Measurements from ENCODE around the gene QPRT.

DNA sequence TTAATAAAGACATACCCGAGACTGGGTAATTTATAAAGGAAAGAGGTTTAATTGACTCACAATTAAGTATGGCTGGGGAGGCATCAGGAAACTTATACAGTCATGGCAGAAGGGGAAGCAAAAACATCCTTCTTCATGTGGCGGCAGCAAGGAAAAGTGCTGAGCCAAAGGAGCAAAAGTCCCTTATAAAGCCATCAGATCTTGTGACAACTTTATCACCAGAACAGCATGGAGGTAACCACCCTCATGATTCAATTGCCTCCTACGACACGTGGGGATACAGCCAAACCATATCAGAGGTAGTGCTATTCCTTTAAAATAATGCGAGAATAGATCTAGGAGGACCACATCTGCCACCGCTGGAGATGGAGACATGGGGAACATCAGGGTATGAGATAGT lies 57.8 kb downstream of the QPRT start:
- no peak for TF ChIP-seq EZH2phosphoT487 (IDR thresholded peaks at IDR 0.05; ENCODE audit: borderline replicate concordance)
- no peak for TF ChIP-seq POLR2A (IDR thresholded peaks at IDR 0.05; ENCODE audit: borderline replicate concordance, extremely low read depth, insufficient read depth, insufficient read length)
- TF ChIP-seq EZH2 (IDR thresholded peaks at IDR 0.05), result no peak
- no peak for TF ChIP-seq SRF (IDR thresholded peaks at IDR 0.05; ENCODE audit: low read depth)
- no peak for TF ChIP-seq ELF1 (IDR thresholded peaks at IDR 0.05; ENCODE audit: borderline replicate concordance, low read depth)
- no peak for TF ChIP-seq EGR1 (IDR thresholded peaks at IDR 0.05; ENCODE audit: low read depth)
- no peak for TF ChIP-seq POLR2AphosphoS5 (IDR thresholded peaks at IDR 0.05; ENCODE audit: low read depth, low read length)
- TF ChIP-seq FOSL1 (IDR thresholded peaks at IDR 0.05; ENCODE audit: low read depth), result no peak
- no peak for TF ChIP-seq ZNF274 (IDR thresholded peaks at IDR 0.05; ENCODE audit: low read depth, low read length)
- TF ChIP-seq, protein P1, sequence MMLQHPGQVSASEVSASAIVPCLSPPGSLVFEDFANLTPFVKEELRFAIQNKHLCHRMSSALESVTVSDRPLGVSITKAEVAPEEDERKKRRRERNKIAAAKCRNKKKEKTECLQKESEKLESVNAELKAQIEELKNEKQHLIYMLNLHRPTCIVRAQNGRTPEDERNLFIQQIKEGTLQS (IDR thresholded peaks at IDR 0.05), result no peak
- no peak for TF ChIP-seq RAD21 (IDR thresholded peaks at IDR 0.05; ENCODE audit: low read depth)
- no peak for TF ChIP-seq ZFX (IDR thresholded peaks at IDR 0.05)
- TF ChIP-seq, protein P2, sequence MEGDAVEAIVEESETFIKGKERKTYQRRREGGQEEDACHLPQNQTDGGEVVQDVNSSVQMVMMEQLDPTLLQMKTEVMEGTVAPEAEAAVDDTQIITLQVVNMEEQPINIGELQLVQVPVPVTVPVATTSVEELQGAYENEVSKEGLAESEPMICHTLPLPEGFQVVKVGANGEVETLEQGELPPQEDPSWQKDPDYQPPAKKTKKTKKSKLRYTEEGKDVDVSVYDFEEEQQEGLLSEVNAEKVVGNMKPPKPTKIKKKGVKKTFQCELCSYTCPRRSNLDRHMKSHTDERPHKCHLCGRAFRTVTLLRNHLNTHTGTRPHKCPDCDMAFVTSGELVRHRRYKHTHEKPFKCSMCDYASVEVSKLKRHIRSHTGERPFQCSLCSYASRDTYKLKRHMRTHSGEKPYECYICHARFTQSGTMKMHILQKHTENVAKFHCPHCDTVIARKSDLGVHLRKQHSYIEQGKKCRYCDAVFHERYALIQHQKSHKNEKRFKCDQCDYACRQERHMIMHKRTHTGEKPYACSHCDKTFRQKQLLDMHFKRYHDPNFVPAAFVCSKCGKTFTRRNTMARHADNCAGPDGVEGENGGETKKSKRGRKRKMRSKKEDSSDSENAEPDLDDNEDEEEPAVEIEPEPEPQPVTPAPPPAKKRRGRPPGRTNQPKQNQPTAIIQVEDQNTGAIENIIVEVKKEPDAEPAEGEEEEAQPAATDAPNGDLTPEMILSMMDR (IDR thresholded peaks at IDR 0.05 in 2 of 3, conservative IDR thresholded peaks at IDR 0.05 in 1 of 3; ENCODE audit: borderline replicate concordance in 1 of 3, insufficient read depth in 1 of 3, low read depth in 2 of 3, low read length in 2 of 3), result no peak
- TF ChIP-seq, protein P3, sequence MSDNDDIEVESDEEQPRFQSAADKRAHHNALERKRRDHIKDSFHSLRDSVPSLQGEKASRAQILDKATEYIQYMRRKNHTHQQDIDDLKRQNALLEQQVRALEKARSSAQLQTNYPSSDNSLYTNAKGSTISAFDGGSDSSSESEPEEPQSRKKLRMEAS (IDR thresholded peaks at IDR 0.05), result no peak

Data from HCT116 (cell line).